K562 (cell line): Measurements from ENCODE around the gene PPFIA3. TPM values are rescaled to one million over a fixed set of nuclear protein-coding genes. Genes with fewer than 3 reads are reported as not detected.
A peak's percentile ranks its signal among the peaks of the same experiment; 100 is the strongest.

Experiments
- CCAR2 ChIP-seq: fragments of 200-400 bp; formaldehyde crosslinking; IDR thresholded peaks from 2 replicates; pipeline ENCODE4 v1.6.1; 2017; ENCODE audit warnings: mild to moderate bottlenecking, low read depth, low read length
- CHCHD3 ChIP-seq: fragments of 250-450 bp; sonication (Bioruptor Pico); IDR thresholded peaks from 2 replicates; pipeline ENCODE4 v2.1.2; 2022; ENCODE audit warnings: mild to moderate bottlenecking
- DPF2 ChIP-seq: fragments of 450-650 bp; IDR thresholded peaks from 2 replicates; pipeline ENCODE4 v1.6.1; 2016
- ETV1 ChIP-seq: fragments of 450-650 bp; conservative IDR thresholded peaks from 2 replicates; pipeline ENCODE4 v1.6.1; 2016; ENCODE audit warnings: missing genetic modification characterization, control low read depth, low read depth, missing compliant biosample characterization
- ETV5 ChIP-seq: sonication (generic); formaldehyde crosslinking; IDR thresholded peaks from 2 replicates; pipeline ENCODE4 v1.4.0; 2020; ENCODE audit warnings: low read depth, mild to moderate bottlenecking, missing genetic modification reagents
- FOXJ3 ChIP-seq: sonication (generic); formaldehyde crosslinking; IDR thresholded peaks from 2 replicates; pipeline ENCODE4 v1.4.0; 2020; ENCODE audit warnings: mild to moderate bottlenecking, missing genetic modification reagents
- NR2C1 ChIP-seq, 2 experiments: fragments of 450-650 bp; IDR thresholded peaks; 2 replicates each; pipeline ENCODE4 v1.6.1; 2017; ENCODE audit warnings: mild to moderate bottlenecking in 2 of 2, antibody characterized with exemption in 1 of 2, inconsistent platforms in 1 of 2, missing compliant biosample characterization in 1 of 2, missing genetic modification characterization in 1 of 2
- POLR2A ChIP-seq: fragments of 450-650 bp; conservative IDR thresholded peaks from 2 replicates; pipeline ENCODE4 v1.6.1; 2016
- SAFB2 ChIP-seq: fragments of 200-400 bp; formaldehyde crosslinking; IDR thresholded peaks from 2 replicates; pipeline ENCODE4 v1.6.1; 2018; ENCODE audit warnings: borderline replicate concordance, low read length, low read depth, moderate library complexity; ENCODE audit not compliant: severe bottlenecking
- ZBED1 ChIP-seq: IDR thresholded peaks from 2 replicates; pipeline ENCODE4 v1.6.1; 2014
- ZBTB5 ChIP-seq: fragments of 450-650 bp; IDR thresholded peaks from 2 replicates; pipeline ENCODE4 v1.6.1; 2017; ENCODE audit warnings: antibody characterized with exemption
- ZNF316 ChIP-seq: fragments of 450-650 bp; IDR thresholded peaks from 2 replicates; pipeline ENCODE4 v1.6.1; 2016
- ZNF384 ChIP-seq: IDR thresholded peaks from 2 replicates; pipeline ENCODE4 v1.6.1; 2012; ENCODE audit warnings: low read depth, low read length, improper control_type of control experiment
- ZNF408 ChIP-seq: fragments of 250-450 bp; sonication (Bioruptor Pico); IDR thresholded peaks from 2 replicates; pipeline ENCODE4 v1.4.0; 2020; ENCODE audit warnings: low read depth, mild to moderate bottlenecking, moderate library complexity
- ZNF444 ChIP-seq: fragments of 250-450 bp; sonication (Bioruptor Pico); IDR thresholded peaks from 2 replicates; pipeline ENCODE4 v1.4.0; 2020; ENCODE audit warnings: mild to moderate bottlenecking, moderate library complexity
- ZNF57 ChIP-seq: fragments of 450-650 bp; formaldehyde crosslinking; IDR thresholded peaks from 2 replicates; pipeline ENCODE4 v1.4.0; 2020; ENCODE audit warnings: mild to moderate bottlenecking, moderate library complexity
- ZNF695 ChIP-seq: fragments of 450-650 bp; formaldehyde crosslinking; IDR thresholded peaks from 2 replicates; pipeline ENCODE4 v1.4.0; 2020; ENCODE audit warnings: mild to moderate bottlenecking, moderate library complexity
- polyA plus RNA-seq, 8 experiments: library from polyadenylated mRNA; depleted of rRNA in 4 of 8; stranded (reverse) in 5 of 8; unstranded in 3 of 8; fragments of >200 nt; fragmentation: Nextera tagmentation in 2 of 8; fragmentation: Illumina TruSeq in 1 of 8; extraction: Ambion mirVana in 2 of 8; extraction: Trizol in 1 of 8; gene quantifications; 2 replicates each; pipeline versions ENCODE4 v1.2.1 to v1.2.3, GENCODE V29; 2011 to 2014; ENCODE audit warnings: inconsistent platforms in 1 of 8, missing spikeins in 1 of 8
- total RNA-seq, 7 experiments: library from RNA; depleted of rRNA in 6 of 7; stranded (reverse); fragments of >200 nt in 6 of 7; fragmentation: Illumina TruSeq in 2 of 7; extraction: Trizol in 2 of 7; gene quantifications; 2 replicates each; pipeline versions ENCODE4 v1.2.1 to v1.2.3, GENCODE V29; 2011 to 2021; ENCODE audit warnings: low replicate concordance in 1 of 7
- TF ChIP-seq, protein P1 (sequence below): fragments of 450-650 bp; formaldehyde crosslinking; IDR thresholded peaks from 2 replicates; pipeline ENCODE4 v1.4.0; 2022; ENCODE audit warnings: missing genetic modification characterization
- TF ChIP-seq, protein P2 (sequence below), 2 experiments: fragments of 150-350 bp in 1 of 2; IDR thresholded peaks; 2 replicates each; pipeline ENCODE4 v1.6.1; 2012 to 2016; ENCODE audit warnings: low read depth in 2 of 2, low read length in 2 of 2, mild to moderate bottlenecking in 1 of 2, moderate library complexity in 1 of 2
- TF ChIP-seq, protein P3 (sequence below): sonication (generic); IDR thresholded peaks from 2 replicates; pipeline ENCODE4 v1.6.1; 2016
- TF ChIP-seq, protein P4 (sequence below): fragments of 250-450 bp; sonication (Bioruptor Pico); IDR thresholded peaks from 2 replicates; pipeline ENCODE4 v1.8.0; 2021; ENCODE audit warnings: moderate library complexity, mild to moderate bottlenecking, inconsistent platforms

The PPFIA3 gene
- total and polyA plus RNA-seq, 9 of the 15 experiments (the other 6 are each of a cell fraction or from before 2014, with no cell fraction given), result 0.10 to 53.0 (median 17.6) TPM

DNA sequence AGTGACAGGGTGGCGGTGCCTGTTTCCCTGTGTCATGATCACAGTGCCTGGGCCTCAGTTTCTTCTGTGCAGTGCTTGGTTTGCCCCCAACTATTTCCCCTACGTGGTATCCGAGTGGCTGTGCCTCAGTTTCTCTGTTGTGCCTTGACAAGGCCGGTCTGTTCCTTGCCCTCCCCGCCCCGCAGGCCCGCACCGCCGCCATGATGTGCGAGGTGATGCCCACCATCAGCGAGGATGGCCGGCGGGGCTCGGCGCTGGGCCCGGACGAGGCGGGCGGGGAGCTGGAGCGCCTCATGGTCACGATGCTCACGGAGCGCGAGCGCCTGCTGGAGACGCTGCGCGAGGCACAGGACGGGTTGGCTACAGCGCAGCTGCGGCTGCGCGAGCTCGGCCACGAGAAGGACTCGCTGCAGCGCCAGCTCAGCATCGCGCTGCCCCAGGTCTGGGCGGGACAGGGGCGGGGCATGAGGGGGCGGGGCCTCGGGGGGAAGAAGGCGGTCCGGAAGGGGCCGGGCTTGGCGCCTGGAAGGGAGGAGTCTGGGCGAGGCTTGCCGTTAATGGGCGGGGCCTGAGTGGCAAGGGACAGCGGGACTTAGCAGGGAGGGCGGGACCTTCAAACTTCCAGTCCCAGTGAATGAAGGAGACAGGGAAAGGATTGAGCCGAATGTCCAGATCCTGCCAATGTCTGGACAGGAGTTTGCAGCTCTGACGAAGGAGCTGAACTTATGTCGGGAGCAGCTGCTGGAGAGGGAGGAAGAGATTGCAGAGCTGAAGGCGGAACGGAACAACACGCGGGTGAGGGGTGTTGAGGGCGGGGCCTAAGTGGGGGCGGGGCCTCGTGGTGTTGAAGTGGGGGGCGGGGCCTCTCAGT lies 8.6 kb downstream of the PPFIA3 start (continued):
- TF ChIP-seq, protein P1, sequence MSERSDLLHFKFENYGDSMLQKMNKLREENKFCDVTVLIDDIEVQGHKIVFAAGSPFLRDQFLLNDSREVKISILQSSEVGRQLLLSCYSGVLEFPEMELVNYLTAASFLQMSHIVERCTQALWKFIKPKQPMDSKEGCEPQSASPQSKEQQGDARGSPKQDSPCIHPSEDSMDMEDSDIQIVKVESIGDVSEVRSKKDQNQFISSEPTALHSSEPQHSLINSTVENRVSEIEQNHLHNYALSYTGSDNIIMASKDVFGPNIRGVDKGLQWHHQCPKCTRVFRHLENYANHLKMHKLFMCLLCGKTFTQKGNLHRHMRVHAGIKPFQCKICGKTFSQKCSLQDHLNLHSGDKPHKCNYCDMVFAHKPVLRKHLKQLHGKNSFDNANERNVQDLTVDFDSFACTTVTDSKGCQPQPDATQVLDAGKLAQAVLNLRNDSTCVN (CRISPR knock-in tag), result no peak
- TF ChIP-seq, protein P2, sequence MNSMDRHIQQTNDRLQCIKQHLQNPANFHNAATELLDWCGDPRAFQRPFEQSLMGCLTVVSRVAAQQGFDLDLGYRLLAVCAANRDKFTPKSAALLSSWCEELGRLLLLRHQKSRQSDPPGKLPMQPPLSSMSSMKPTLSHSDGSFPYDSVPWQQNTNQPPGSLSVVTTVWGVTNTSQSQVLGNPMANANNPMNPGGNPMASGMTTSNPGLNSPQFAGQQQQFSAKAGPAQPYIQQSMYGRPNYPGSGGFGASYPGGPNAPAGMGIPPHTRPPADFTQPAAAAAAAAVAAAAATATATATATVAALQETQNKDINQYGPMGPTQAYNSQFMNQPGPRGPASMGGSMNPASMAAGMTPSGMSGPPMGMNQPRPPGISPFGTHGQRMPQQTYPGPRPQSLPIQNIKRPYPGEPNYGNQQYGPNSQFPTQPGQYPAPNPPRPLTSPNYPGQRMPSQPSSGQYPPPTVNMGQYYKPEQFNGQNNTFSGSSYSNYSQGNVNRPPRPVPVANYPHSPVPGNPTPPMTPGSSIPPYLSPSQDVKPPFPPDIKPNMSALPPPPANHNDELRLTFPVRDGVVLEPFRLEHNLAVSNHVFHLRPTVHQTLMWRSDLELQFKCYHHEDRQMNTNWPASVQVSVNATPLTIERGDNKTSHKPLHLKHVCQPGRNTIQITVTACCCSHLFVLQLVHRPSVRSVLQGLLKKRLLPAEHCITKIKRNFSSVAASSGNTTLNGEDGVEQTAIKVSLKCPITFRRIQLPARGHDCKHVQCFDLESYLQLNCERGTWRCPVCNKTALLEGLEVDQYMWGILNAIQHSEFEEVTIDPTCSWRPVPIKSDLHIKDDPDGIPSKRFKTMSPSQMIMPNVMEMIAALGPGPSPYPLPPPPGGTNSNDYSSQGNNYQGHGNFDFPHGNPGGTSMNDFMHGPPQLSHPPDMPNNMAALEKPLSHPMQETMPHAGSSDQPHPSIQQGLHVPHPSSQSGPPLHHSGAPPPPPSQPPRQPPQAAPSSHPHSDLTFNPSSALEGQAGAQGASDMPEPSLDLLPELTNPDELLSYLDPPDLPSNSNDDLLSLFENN (IDR thresholded peaks at IDR 0.05; ENCODE audit: low read depth in 2 of 2, low read length in 2 of 2), result no peak
- no peak for TF ChIP-seq NR2C1 (IDR thresholded peaks at IDR 0.05)
- no peak for TF ChIP-seq NR2C1 (tag; IDR thresholded peaks at IDR 0.05)
- no peak for TF ChIP-seq CHCHD3 (CRISPR knock-in tag)
- no peak; the same call in 1 of the 2 replicates for TF ChIP-seq FOXJ3 (CRISPR knock-in tag)
- TF ChIP-seq ZNF444, result no peak
- TF ChIP-seq ZBED1, result 0 out of 2 replicates have a peak, but pooled peaks have one; percentile 75
- TF ChIP-seq POLR2A, result peak; percentile 36; the same call in 1 of the 2 replicates
- TF ChIP-seq ZNF408 (CRISPR knock-in tag), result no peak
- TF ChIP-seq, protein P3, sequence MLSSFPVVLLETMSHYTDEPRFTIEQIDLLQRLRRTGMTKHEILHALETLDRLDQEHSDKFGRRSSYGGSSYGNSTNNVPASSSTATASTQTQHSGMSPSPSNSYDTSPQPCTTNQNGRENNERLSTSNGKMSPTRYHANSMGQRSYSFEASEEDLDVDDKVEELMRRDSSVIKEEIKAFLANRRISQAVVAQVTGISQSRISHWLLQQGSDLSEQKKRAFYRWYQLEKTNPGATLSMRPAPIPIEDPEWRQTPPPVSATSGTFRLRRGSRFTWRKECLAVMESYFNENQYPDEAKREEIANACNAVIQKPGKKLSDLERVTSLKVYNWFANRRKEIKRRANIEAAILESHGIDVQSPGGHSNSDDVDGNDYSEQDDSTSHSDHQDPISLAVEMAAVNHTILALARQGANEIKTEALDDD, result no peak
- TF ChIP-seq ZNF316, result no peak
- TF ChIP-seq ZNF695 (CRISPR knock-in tag), result no peak
- TF ChIP-seq SAFB2, result no peak
- no peak for TF ChIP-seq ZNF57
- TF ChIP-seq, protein P4, sequence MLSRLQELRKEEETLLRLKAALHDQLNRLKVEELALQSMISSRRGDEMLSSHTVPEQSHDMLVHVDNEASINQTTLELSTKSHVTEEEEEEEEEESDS (CRISPR knock-in tag), result no peak
- no peak for TF ChIP-seq ETV1 (tag)
- TF ChIP-seq ZBTB5, result no peak
- TF ChIP-seq DPF2, result 0 out of 2 replicates have a peak, but pooled peaks have one; percentile 3
- 0 out of 2 replicates have a peak, but pooled peaks have one; percentile 6 for TF ChIP-seq ZNF384
- peak; percentile 80 for TF ChIP-seq ETV5 (CRISPR knock-in tag)
- no peak for TF ChIP-seq CCAR2
